Measurements from ENCODE around the gene PTPRN2. TPM values are rescaled to one million over a fixed set of nuclear protein-coding genes. Genes with fewer than 3 reads are reported as not detected.

Gene PTPRN2
- total and polyA plus RNA-seq, 2 of the 8 experiments (the other 6 are each of a cell fraction or from before 2014, with no cell fraction given): 2.6 to 4.5 TPM

GRCh38 chr7:157541295-157542067, 1046.1 kb downstream of the PTPRN2 start (continued):
- TF ChIP-seq CTCF (IDR thresholded peaks at IDR 0.05; ENCODE audit: control extremely low read depth in 1 of 3, insufficient read depth in 1 of 3, low read depth in 1 of 3, low read length in 3 of 3) (no peak), BACH1 (IDR thresholded peaks at IDR 0.05; ENCODE audit: low read length) (no peak), SP1 (IDR thresholded peaks at IDR 0.05; ENCODE audit: low read depth, low read length) (no peak), RFX5 (IDR thresholded peaks at IDR 0.05; ENCODE audit: borderline replicate concordance, low read depth, low read length) (no peak), SIRT6 (IDR thresholded peaks at IDR 0.05; ENCODE audit: low read length) (no peak), MAFK (IDR thresholded peaks at IDR 0.05; ENCODE audit: low read depth, low read length) (no peak), SIN3A (conservative IDR thresholded peaks at IDR 0.05 in 1 of 2, IDR thresholded peaks at IDR 0.05 in 1 of 2; ENCODE audit: low read depth in 1 of 2, low read length in 2 of 2) (no peak)

Data from H1 (cell line).